GM12872 (cell line): ENCODE measurements around the gene OPA1.

Experiments used
- TF ChIP-seq, protein P1 (sequence below): IDR thresholded peaks from 3 replicates; pipeline ENCODE4 v1.5.1; 2011; ENCODE audit warnings: low read depth, mild to moderate bottlenecking, low read length, moderate library complexity; ENCODE audit not compliant: insufficient read depth

OPA1 gene

DNA sequence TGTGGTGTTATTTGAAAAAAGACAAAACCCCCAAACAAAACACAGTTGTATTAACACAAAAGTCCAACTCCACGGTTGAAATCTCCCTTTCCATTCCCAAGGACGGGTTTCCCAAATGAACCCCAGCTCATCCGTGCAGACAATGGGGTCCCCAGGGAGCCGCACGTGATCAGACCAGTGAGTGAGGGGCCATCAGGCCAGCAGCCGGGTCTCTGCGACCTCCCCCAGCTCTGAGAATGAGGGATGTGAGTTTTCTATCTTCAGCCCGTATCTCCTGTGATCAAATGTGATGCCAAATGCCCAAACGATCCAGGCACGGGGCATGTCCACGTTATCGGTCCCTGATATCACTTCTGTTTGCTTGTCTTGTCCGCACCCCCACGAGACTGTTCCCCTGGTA, 138.0 kb downstream of the OPA1 start:
- TF ChIP-seq, protein P1, sequence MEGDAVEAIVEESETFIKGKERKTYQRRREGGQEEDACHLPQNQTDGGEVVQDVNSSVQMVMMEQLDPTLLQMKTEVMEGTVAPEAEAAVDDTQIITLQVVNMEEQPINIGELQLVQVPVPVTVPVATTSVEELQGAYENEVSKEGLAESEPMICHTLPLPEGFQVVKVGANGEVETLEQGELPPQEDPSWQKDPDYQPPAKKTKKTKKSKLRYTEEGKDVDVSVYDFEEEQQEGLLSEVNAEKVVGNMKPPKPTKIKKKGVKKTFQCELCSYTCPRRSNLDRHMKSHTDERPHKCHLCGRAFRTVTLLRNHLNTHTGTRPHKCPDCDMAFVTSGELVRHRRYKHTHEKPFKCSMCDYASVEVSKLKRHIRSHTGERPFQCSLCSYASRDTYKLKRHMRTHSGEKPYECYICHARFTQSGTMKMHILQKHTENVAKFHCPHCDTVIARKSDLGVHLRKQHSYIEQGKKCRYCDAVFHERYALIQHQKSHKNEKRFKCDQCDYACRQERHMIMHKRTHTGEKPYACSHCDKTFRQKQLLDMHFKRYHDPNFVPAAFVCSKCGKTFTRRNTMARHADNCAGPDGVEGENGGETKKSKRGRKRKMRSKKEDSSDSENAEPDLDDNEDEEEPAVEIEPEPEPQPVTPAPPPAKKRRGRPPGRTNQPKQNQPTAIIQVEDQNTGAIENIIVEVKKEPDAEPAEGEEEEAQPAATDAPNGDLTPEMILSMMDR: no peak

DNA sequence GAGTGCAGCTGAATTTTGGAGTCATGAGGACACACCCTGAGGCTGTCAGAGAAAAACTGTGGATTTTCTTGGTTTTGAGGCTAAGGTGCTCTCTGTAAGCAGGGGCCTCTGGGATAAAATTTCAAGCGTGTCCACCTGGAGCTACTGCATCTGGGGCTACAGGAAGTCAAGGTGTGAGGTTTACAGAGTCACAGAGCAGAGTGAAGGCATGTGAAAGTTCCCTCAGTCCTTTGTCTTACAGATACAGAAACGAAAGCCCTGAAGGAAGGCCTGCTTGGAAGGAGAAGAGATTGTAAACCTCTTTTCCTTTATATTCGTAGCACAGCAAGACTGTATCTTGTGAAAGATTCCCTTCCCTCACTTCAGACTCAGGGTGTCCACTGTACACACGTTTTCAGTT, 138.6 kb downstream of the OPA1 start:
- TF ChIP-seq, protein P1: no peak

DNA sequence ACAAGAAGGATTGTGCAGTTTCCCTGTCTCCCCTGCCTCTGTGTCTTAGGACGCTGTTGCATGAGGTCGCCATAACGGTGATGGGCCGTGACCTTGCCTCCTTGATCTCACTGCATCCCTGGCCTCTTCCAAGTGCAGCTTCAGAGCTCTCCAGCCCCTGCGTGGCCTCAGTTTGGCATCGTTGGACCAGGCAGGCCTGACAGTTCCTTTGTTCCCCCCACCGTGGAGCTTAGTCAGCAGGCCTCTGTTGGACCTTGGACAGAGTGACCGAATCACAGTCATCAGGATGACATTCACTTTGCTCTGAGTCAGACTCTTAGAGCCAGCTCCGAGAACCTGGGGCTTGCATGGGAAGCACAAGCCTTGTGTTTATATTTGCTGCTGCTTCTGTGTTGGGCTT, 139.4 kb downstream of the OPA1 start:
- TF ChIP-seq, protein P1: no peak

DNA sequence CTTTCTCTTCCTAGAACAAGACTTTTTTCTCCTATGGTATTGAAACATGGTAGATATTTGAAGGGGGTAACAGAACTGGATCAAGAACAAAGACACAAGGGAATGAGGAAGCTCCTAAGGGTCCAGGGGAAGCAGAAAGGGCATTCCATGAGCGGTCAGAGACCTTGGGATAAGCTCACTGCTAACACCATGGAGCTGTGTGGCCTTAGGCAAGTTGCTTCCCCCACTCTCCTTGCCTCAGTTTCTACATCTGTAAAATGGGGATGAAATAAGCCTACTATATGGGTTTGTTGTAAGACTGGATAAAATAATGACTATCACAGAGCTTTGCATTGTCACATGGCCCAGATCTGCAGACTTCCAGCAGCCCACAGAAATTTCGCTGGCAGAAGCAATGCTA, 139.8 kb downstream of the OPA1 start:
- TF ChIP-seq, protein P1: no peak

DNA sequence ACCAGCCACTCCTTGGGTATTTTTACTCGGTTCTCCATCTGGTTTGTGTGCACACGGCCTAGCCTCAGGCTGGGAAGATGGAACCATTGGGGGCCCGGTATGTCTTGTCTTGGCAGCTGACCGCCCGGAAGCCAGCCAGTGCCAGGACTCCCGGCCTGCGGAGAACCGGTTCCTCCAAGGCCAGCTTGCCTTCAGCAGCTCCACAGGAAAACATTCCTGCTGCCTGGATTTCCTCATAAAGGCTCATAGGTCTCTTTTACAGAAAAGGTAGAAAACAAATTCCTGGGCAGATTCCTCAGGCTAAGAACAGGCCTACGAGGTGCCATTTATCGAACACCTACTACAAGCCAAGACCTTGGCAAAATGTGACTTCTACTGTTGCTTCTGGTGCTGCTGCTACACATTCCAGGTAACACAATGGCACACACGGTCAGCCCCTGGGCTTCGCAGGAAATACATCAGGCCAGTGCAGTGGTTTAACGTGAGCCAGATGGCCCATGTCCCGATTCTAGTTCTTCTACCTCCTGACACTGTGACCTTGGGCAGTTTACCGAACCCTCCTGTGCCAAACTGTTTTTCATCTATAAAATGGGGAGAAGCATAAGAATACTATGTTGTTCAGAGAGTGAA, 141.8 kb downstream of the OPA1 start:
- TF ChIP-seq, protein P1: no peak

DNA sequence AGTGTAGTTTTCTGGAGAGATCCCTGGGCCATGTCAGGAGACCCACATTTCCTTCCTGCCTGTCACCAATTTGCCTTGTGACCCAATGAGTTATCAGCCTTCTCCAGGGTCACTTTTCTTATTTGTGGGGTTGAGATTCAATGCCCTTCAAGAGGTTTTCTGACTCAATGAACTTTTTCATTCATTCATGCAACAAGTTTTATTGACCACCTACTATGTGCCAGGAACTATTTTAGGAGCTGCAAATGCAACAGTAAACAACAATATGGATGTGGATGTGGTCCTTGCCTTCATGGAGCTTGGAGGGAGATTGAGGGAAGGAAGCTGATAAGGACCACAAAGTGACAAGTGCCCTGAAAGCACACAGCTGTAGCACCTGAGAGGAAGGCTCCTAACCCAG, 142.8 kb downstream of the OPA1 start:
- TF ChIP-seq, protein P1: no peak

DNA sequence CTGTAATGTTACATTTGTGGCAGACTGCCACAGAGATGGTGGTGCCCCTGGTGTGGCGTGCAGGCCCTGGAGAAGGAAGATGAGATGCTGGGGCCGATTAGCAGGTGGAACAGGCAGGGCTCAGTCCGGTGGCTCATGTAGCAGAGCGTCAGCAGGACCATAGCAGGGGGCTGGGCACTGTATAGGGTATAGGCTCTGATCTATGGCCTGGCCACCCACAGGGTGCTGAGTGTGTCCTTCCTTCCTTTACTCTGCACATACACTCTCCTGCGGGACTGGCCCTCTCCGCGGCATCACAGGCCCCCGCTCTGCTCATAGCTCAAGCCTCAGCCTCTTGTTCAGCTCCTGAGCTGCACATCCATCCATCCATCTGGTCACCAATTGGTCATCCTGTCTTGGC, 143.6 kb downstream of the OPA1 start:
- TF ChIP-seq, protein P1: no peak

DNA sequence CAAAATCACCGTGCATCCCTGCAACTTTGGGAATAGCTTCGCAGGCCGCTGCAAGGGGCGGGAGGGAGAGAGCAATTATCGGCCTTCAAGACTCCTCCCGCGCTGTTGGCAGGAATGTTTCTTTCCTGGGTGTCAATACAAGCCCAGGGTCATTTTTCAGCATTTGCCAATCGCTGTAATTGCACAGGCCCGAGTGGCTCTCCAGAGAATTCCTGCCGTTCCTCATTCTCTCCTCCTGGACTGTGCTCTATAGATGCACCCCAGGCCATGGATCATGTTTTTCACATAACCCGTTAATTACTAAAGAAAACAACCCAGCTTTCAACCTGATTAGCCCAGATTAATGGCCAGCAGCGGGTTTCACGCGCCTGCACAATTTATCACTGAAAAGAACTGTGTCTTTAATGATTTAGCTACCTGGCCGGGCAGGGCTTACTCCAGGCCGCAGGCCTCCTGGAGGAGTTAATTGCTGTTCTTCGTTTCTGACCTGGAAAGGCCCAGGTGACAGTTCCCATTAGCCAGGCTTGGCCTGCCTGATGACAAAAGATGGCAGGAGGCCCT, 144.3 kb downstream of the OPA1 start:
- TF ChIP-seq, protein P1: no peak
